Esophagus (tissue), 2 donors: Measurements from ENCODE around the gene SLC37A3. TPM values are rescaled to one million over a fixed set of nuclear protein-coding genes. Genes with fewer than 3 reads are reported as not detected.
"Not testable (repeated sequence)": the region's sequence is repeated elsewhere in the genome, so short reads cannot be mapped to it uniquely, and the experiment has no call there.

ENCODE experiments used
- H3K27ac ChIP-seq, 2 donors: one replicate each; pipeline ENCODE4 v1.5.1; 2013; ENCODE audit warnings: low read depth in 2 of 2, mild to moderate bottlenecking in 2 of 2, inconsistent platforms in 1 of 2, low read length in 1 of 2, moderate library complexity in 1 of 2
- H3K27me3 ChIP-seq, 2 donors: one replicate each; pipeline ENCODE4 v1.6.1; 2013; ENCODE audit warnings: low read length in 2 of 2, control low read depth in 1 of 2, mild to moderate bottlenecking in 1 of 2; ENCODE audit not compliant: insufficient read depth in 2 of 2, control insufficient read depth in 1 of 2
- H3K36me3 ChIP-seq, 2 donors: one replicate each; pipeline ENCODE4 v1.6.1; 2013; ENCODE audit warnings: low read length in 1 of 2; ENCODE audit not compliant: control insufficient read depth in 2 of 2, insufficient read depth in 2 of 2
- H3K4me1 ChIP-seq, 2 donors: one replicate each; pipeline ENCODE4 v1.6.1; 2013; ENCODE audit warnings: low read length in 1 of 2; ENCODE audit not compliant: control insufficient read depth in 2 of 2, insufficient read depth in 2 of 2
- H3K4me3 ChIP-seq, 2 donors: one replicate each; pipeline ENCODE4 v1.5.1; 2013; ENCODE audit warnings: low read length in 2 of 2, mild to moderate bottlenecking in 2 of 2, low read depth in 1 of 2, moderate library complexity in 1 of 2
- H3K9me3 ChIP-seq, 2 donors: one replicate each; pipeline ENCODE4 v1.6.1; 2013; ENCODE audit warnings: mild to moderate bottlenecking in 2 of 2, low read depth in 1 of 2, low read length in 1 of 2, moderate library complexity in 1 of 2; ENCODE audit not compliant: control insufficient read depth in 2 of 2, insufficient read depth in 1 of 2
- WGBS, 2 donors: extraction: QIAGEN DNeasy Blood & Tissue Kit; methylation state at CpG; one replicate each; pipeline ENCODE4 v1.1.7; 2013; 5-methylcytosine and 5-hydroxymethylcytosine counted together
- polyA plus RNA-seq, 2 donors: library from polyadenylated mRNA; stranded (reverse); fragments of 200-250 nt; gene quantifications; one replicate each; pipeline ENCODE4 v1.2.3, GENCODE V29; 2013
- donor health status: healthy with polysubstance abuse.
- donor health status: Bipolar disorder and iron deficiency.

The SLC37A3 gene
- polyA plus RNA-seq, 2 donors: 11.7 to 13.4 TPM

DNA sequence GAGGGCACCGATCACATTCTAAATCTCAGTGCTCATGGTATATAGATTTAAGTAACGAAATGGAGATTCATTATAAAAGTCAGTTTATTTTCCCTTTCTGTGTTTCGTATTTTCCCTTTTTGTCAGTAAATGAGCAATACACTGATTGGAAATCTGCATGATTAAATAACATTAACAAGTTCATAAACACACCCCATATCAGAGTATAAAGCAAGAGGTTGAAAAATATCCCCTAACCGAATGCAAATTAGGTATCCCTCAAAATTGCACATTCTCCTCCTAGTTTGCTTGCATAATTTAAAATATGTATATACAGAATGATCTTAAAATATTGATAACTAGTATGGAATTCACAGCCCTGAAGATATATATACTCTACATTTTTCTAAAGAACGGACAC is 64.6 kb downstream of the SLC37A3 start:
- Histone ChIP-seq H3K36me3 (peaks cover 0 to 3% of the 10 kb centered on the region in 2 donors), H3K27me3 (no peaks in the 10 kb centered on the region), H3K9me3 (no peaks in the 10 kb centered on the region), H3K27ac (no peak overlapping the region), H3K4me3 (no peak overlapping the region), H3K4me1 (no peaks in the 10 kb centered on the region)
- 95 to 98% methylated on average over 5 of the region's 5 CpGs for WGBS, 2 donors

DNA sequence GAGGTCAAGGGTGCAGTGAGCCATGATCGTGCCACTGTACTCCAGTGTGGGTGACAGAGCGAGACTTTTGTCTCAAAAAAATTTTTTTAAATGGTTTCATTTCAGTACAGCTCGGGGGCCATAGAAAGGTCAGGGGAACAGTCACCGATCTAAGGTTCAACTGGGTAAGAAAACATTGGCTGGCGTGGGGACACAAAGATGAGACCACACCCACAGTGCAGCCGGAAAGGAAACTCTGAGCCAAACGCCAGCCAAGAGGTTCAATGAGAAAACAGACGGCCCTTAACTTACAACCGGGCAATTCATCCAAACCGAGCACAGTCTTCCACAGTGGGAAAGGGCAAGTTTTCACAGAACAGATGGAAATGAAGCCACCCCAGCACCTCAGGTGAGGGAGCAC is 65.1 kb downstream of the SLC37A3 start:
- H3K27me3 ChIP-seq: no peaks in the 10 kb centered on the region
- WGBS, 2 donors: 77 to 85% methylated on average over 10 of the region's 10 CpGs
- peaks cover 0 to 3% of the 10 kb centered on the region in 2 donors for H3K36me3 ChIP-seq
- no peaks in the 10 kb centered on the region for H3K9me3 ChIP-seq
- no peak overlapping the region for H3K27ac ChIP-seq
- H3K4me1 ChIP-seq: no peaks in the 10 kb centered on the region
- no peak overlapping the region for H3K4me3 ChIP-seq

DNA sequence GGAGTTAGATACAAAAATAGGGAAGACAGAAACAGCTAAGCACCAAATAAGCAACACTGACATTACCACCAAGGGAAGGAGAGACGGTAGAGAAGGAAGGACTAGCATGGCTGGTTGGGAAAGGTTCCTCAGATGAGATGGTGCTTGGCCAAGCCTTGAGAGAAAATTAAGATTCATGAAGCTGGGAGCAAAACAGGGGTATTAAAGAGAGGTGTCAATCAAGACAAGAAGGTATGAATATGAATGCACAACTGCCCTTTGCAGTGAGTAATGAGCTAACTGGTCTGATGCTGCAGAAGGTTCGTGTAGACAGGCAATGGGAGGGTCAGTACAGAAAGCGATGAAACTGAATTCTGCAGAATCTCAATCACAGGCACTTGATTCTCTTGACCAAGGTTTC is 67.7 kb downstream of the SLC37A3 start:
- Histone ChIP-seq H3K27ac (no peak overlapping the region), H3K36me3 (peaks cover 0 to 3% of the 10 kb centered on the region in 2 donors), H3K4me1 (no peaks in the 10 kb centered on the region), H3K4me3 (no peak overlapping the region), H3K9me3 (no peaks in the 10 kb centered on the region), H3K27me3 (no peaks in the 10 kb centered on the region)
- WGBS, 2 donors: 88 to 89% methylated on average over 3 of the region's 3 CpGs

DNA sequence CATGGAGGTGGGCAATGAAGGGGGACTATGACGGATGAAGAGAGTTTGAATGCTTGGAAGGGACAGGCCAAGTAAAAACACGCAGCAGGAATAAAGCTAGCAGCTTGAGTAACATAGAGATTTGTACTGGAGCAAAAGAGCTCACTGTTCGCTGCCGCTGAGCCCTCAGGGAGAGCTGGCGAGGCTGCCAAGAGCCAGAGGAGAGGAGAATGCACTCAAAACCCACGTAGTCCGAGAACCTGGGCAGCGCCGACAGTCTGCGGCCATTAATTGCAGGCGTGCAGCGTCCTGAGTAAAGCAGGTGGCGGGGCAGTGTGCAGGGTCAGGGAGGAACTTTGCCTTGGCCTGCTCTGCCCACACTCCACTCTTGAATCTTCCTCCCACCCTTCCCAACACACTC is 68.2 kb downstream of the SLC37A3 start:
- peaks cover 0 to 3% of the 10 kb centered on the region in 2 donors for H3K36me3 ChIP-seq
- H3K4me1 ChIP-seq: no peaks in the 10 kb centered on the region
- no peaks in the 10 kb centered on the region for H3K27me3 ChIP-seq
- WGBS, 2 donors: 85 to 91% methylated on average over 13 of the region's 13 CpGs
- no peak overlapping the region for H3K4me3 ChIP-seq
- no peaks in the 10 kb centered on the region for H3K9me3 ChIP-seq
- no peak overlapping the region for H3K27ac ChIP-seq

DNA sequence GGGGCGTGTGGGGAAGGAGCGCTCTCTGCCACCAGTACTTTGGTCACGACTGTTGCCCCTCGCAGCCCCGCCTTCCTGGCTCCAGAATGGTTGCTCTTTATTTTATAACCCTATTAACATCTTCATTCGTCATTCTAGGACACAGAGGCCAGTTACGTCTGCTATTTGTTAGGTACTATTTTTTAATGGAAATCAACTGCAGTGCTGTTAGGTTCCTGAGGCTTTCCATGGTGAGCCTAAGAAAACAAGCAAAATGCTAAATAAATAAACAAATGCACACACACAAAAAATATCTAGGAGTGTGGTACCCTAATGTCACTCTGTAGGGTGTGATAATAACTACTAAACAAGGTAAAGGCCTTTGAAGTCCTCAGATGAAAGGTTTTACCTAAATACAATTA is 71.1 kb downstream of the SLC37A3 start:
- Histone ChIP-seq H3K9me3 (no peaks in the 10 kb centered on the region), H3K27ac (no peak overlapping the region), H3K27me3 (no peaks in the 10 kb centered on the region), H3K4me3 (no peak overlapping the region), H3K4me1 (no peaks in the 10 kb centered on the region), H3K36me3 (no peaks in the 10 kb centered on the region)
- 80 to 83% methylated on average over 7 of the region's 7 CpGs for WGBS, 2 donors

DNA sequence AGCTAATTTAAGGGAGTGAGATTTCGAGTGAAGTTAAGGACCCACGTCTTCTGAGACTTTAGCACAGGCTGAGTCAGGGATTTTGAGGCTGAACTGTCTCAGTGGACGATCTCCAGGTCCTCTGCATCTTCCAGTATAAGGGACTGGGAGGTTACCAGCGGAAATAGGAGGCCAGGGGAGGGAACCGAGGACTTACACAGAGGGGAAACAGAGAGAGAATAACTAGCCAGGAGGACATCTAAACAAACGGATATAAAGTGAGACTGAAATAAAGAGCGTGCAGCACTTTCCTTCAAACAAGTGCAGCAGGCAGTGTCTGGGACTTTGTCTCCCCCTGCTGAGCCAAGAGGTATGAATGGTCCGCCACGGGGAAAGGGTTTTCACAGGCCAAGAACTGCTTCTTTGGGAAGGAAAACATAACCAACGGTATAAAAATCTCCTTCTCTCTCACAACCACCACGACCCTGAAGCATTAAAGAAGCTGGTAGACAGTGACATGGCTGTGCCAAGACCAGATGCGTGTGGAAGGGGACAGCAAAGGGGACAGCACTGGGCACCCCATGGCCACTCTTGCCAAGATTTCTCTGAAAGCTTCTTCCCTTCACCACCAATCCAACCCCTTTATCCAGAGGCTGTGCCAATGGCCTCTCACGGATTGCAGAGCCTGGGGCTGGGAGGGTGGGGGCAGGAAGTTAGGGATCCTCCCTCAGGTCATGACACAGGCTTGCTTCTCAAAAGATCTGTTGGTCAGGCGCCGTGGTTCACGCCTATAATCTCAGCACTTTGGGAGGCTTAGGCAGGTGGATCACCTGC is 72.0 kb downstream of the SLC37A3 start:
- 27 to 28% methylated on average over 16 of the region's 16 CpGs for WGBS, 2 donors
- H3K27me3 ChIP-seq: no peaks in the 10 kb centered on the region
- H3K36me3 ChIP-seq: no peaks in the 10 kb centered on the region
- peak overlapping the region in 1 of 2 donors; percentile 56 for H3K27ac ChIP-seq
- H3K9me3 ChIP-seq: no peaks in the 10 kb centered on the region
- peak overlapping the region in 1 of 2 donors; percentile 27 for H3K4me3 ChIP-seq
- H3K4me1 ChIP-seq: no peaks in the 10 kb centered on the region

DNA sequence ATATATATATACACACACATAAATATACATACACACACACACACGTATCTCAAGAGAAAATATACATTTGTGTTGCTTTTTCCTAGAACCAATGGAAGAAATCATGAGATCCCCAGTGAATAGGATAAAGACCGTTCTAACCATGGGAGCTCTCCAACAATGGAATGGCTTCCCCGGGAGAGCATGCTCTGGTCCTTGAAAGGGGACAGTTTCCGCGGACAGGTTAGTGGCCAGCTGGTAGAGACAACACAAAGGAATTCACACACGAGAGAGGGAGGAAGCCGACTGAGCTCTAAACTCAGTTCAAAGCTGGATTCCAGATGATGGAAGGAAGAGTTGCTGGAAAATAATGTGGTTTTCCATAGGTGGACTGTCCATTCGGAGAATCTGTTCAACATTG is 72.7 kb downstream of the SLC37A3 start:
- H3K36me3 ChIP-seq: no peaks in the 10 kb centered on the region
- H3K9me3 ChIP-seq: no peaks in the 10 kb centered on the region
- H3K27me3 ChIP-seq: no peaks in the 10 kb centered on the region
- 80 to 85% methylated on average over 8 of the region's 8 CpGs for WGBS, 2 donors
- no peaks in the 10 kb centered on the region for H3K4me1 ChIP-seq
- H3K27ac ChIP-seq: no peak overlapping the region
- H3K4me3 ChIP-seq: no peak overlapping the region

DNA sequence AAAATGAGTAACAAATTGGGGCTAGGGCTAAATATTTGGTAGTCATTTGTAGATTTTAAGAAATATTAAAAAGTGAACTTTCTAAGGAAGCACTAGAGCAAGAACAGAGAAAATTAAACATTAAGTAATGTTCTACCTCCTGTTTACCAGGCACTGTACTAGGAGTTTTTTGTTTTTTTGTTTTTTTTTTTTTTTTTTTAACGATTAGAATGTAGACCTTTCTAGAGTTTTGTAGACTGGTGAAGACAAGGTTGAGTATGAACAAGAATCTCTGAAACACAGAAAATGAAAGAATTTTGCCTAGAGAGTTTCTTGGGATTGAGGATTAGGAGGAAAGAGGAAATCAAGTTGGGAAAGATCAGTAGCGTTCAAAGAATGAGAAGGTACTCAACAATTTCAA is 73.6 kb downstream of the SLC37A3 start:
- no peaks in the 10 kb centered on the region for H3K9me3 ChIP-seq
- no peaks in the 10 kb centered on the region for H3K4me1 ChIP-seq
- no peak overlapping the region for H3K27ac ChIP-seq
- WGBS, 2 donors: 92 to 94% methylated on average over 2 of the region's 2 CpGs
- no peaks in the 10 kb centered on the region for H3K36me3 ChIP-seq
- H3K4me3 ChIP-seq: no peak overlapping the region
- H3K27me3 ChIP-seq: no peaks in the 10 kb centered on the region

DNA sequence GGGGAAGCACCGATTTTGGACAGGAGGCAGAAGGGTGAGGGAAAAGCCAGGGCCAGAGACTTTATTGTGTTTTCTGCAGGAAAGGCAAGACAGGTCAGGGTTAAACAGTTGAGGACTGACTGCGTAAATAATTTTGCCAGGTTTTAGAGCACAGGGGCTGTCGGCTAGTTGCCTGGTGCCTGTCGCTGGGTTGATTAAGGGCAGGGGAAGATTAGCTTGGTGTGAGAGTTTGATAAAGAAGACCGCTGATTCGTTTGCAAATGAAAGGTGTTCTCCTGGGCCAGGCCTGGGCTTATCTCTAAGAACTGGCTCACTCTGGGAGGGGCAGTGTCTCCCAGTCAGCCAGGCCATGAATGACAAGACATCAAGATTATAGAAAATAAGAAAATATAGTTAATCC is 75.6 kb downstream of the SLC37A3 start:
- Histone ChIP-seq H3K9me3 (no peaks in the 10 kb centered on the region), H3K36me3 (no peaks in the 10 kb centered on the region), H3K4me3 (no peak overlapping the region), H3K4me1 (no peaks in the 10 kb centered on the region), H3K27me3 (no peaks in the 10 kb centered on the region), H3K27ac (no peak overlapping the region)
- WGBS, 2 donors: 52 to 76% methylated on average over 6 of the region's 6 CpGs

DNA sequence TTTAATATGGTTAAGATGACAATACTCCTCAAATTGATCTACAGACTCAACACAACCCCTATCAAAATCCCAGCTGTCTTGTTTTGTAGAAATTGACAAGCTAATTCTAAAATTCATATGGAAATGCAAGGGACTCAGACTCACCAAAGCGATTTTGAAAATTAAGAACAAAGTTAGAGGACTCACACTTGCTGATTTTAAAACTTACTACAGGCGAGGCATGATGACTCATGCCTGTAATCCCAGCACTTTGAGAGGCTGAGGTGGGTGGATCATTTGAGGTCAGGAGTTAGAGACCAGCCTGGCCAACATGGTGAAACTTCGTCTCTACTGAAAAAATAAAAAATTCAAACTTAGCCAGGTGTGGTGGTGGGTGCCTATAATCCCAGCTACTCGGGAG is 78.3 kb downstream of the SLC37A3 start:
- not testable (repeated sequence) for H3K36me3 ChIP-seq, H3K9me3 ChIP-seq, H3K4me1 ChIP-seq, H3K27me3 ChIP-seq, H3K27ac ChIP-seq, H3K4me3 ChIP-seq
- 72 to 73% methylated on average over 4 of the region's 4 CpGs for WGBS, 2 donors
